HG02588 (cell line): ENCODE data around the gene GRM8.

ENCODE experiments used
- ATAC-seq: cut with Tn5 transposase; IDR thresholded peaks from one replicate; pipeline ENCODE4 v1.9.1; 2021; ENCODE audit warnings: mild to moderate bottlenecking, moderate library complexity; ENCODE audit not compliant: unreplicated experiment

Gene GRM8

DNA sequence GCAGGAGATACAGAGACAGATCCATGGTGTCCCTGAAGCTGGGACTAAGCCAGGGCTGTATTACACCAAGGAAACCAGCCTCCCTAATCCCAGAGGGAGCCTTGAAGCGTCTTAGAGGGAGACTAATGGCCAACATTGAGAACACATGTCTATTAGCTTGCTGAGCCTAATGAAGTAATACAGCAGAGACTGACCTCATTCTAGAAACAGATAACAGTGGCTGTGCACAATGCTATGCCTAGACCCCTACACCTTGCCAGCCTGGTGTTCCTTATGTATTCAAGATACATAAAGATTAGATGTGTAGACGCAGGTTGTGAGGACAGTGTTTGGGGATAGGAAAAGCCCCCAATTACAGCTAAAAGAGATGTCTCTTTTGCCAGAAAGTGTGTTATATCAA lies 19.1 kb downstream of the GRM8 start:
- no peak for ATAC-seq

GRCh38 chr7:127231415-127231814 lies 21.3 kb downstream of the GRM8 start:
- ATAC-seq: no peak

- ATAC-seq: no peak
Measured at GRCh38 chr7:127230192-127230925, 22.4 kb downstream of the GRM8 start.

- no peak for ATAC-seq
Measured at GRCh38 chr7:127226685-127227374, 25.9 kb downstream of the GRM8 start.

DNA sequence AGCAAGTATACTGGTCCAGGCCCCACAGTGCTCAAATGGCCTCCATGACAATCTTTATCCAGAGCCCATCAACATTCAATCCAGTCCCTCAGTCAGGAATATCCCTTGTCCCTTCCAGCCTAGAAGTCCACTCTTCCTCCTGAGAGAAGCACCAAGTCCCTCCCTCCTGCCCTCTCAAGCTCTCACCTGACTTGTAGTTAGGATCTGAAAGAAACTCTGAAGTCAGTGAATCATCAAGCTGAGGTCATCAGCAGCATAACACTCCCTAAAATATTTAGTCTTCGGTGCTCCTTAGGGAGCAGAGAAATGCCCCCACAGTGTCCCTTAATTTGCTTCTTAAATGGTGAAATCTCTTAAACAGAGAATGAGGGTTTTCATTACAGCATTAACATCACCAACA lies 31.0 kb downstream of the GRM8 start:
- no peak for ATAC-seq

DNA sequence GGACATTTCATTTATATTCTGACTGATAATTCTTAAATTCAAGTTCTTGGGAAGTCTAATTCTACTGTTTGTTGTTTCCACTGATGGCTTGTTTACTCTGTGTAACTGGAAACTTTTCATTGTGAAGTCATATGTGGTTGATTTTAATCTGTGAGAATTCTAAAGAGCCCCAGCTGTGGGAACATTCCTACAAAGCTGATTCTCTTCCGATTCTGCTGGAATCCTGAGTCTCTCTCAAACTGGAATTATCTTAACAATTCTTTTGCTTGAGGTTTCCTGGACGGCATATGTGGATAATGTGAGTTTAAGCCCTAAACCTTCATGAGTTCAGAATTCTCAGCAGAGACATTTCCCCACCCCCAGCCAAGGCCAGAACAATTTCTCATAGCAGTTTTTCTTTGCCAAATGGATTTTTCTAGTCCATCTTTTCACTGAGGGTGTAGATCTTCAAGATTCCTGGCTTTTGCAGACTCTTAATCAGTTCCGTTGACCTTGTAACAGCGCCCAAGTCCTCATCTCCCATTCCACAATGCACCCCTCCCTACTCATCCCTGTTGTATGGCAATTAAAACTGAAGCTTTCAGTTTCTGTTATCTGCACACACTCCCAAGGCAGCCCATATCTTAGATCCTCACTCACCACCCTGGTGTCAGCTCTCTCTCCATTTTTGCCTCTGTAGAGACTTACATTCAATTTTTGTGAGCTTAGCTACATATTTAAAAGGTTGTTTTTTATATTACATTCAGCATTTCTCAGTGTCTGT lies 37.6 kb downstream of the GRM8 start:
- no peak for ATAC-seq

GRCh38 chr7:127209886-127210285 lies 42.9 kb downstream of the GRM8 start:
- ATAC-seq: no peak

GRCh38 chr7:127208860-127209259 lies 43.9 kb downstream of the GRM8 start:
- no peak for ATAC-seq

GRCh38 chr7:127208351-127208750 lies 44.4 kb downstream of the GRM8 start:
- ATAC-seq: no peak

DNA sequence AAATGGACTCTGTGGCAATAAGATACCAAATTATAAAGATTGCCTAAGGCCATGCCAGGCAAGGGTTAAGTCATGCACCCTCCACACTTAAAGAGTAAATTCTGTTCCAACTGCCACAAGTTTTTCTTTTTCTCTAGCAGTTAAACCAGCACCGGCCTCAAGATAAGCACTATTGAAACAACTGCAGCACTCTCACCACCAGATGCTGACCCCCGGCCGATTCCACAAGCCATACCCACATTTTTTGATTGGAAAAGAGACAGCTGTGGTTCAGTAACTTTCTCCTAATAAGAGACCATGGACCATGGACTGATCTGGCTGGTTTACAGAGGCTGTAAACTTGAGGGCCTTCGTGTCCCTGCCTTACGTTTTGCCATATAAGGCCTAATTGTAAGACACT lies 44.9 kb downstream of the GRM8 start:
- no peak for ATAC-seq

- ATAC-seq: no peak
Measured at GRCh38 chr7:127207230-127207629, 45.5 kb downstream of the GRM8 start.

- ATAC-seq: no peak
Measured at GRCh38 chr7:127194571-127194970, 58.2 kb downstream of the GRM8 start.

DNA sequence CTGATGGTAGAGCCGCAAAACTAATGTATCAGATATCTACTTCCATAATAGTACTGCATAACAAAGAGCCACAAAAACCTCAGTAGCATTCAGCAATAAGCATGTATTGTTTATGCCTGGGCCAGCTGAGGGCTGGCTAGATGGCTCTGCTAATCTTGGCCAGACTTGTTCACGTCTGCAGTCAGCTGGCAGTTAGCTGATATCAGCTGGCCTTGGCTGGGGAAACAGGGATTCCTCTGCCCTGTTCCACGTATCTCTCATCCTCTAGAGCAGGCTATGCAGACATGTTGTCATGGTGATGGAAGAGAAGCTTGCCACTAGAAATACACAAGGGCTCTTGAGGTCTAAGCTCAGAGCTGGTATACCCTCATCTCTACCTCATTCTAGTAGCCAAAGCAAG lies 62.9 kb downstream of the GRM8 start:
- no peak for ATAC-seq

- ATAC-seq: no peak
Measured at GRCh38 chr7:127189074-127189473, 63.7 kb downstream of the GRM8 start.

- no peak for ATAC-seq
Measured at GRCh38 chr7:127187740-127188139, 65.0 kb downstream of the GRM8 start.

GRCh38 chr7:127186686-127187085 lies 66.1 kb downstream of the GRM8 start:
- no peak for ATAC-seq

- ATAC-seq: no peak
Measured at GRCh38 chr7:127177156-127177555, 75.6 kb downstream of the GRM8 start.

DNA sequence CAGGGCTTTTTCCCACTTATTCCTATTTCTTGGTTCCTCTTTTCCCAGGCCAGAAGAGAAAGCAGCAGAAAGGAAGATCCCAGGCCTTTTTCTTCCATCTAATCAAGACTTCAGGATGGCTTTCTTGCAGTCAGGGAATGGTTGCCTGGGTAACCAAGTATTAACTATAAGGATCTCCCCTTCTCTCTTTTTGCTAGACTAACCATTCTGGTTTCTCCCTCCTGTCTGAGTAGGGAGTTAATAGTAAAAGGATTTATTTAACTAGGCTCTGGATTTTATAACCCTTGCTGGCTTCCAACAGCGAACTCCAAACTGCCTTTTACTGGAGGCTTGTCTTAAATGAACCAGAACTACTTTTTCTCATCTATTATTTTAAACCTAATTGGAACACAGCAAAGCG lies 90.4 kb downstream of the GRM8 start:
- no peak for ATAC-seq

DNA sequence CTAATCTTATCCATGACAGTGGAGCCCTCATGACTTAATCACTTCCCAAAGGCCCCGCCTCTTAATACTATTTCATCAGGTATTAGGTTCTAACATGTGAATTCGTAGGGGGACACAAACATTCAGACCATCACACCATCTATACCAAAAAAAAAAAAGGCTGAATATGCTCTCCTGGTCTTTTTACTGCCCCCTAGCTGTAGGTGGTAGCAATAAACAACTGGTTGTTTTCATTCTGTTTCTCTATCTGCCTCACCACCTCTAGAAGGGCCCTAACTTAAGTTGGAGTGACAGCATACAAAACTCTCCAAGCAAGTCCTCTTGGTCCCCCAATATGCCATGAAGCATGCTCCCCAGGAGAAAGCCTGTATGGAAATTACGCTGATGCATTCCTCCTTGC lies 94.1 kb downstream of the GRM8 start:
- no peak for ATAC-seq

GRCh38 chr7:127154958-127155357 lies 97.8 kb downstream of the GRM8 start:
- no peak for ATAC-seq

GRCh38 chr7:127154101-127154500 lies 98.6 kb downstream of the GRM8 start:
- no peak for ATAC-seq

- no peak for ATAC-seq
Measured at GRCh38 chr7:127153315-127153714, 99.4 kb downstream of the GRM8 start.
